H1 (cell line): ENCODE measurements around the gene NCK1. TPM values are rescaled to one million over a fixed set of nuclear protein-coding genes. Genes with fewer than 3 reads are reported as not detected.

Source experiments
- CTCF ChIA-PET: fragments of 300-600 bp; sonication (Branson Sonifier 250); formaldehyde crosslinking; loops from one replicate; lab custom pipeline; 2021; ENCODE audit not compliant: partially characterized antibody; lab: Charles Lee
- POLR2A ChIA-PET: fragments of 300-600 bp; sonication (Branson Sonifier 250); formaldehyde crosslinking; loops from one replicate; lab custom pipeline; 2021; ENCODE audit warnings: inconsistent platforms; ENCODE audit not compliant: partially characterized antibody; lab: Charles Lee
- DNase-seq, 2 experiments: peaks; one replicate each; pipeline versions ENCODE4 v3.0.0 to v3.0.0-alpha.2; 2010 to 2022; ENCODE audit warnings: low spot score in 2 of 2, low read depth in 1 of 2, mixed read lengths in 1 of 2
- FAIRE-seq: peaks from 2 replicates; lab custom pipeline; 2011; peaks lifted over from hg19 to GRCh38; lab: Jason Lieb, UNC
- H2AFZ ChIP-seq: 2 replicates; pipeline ENCODE4 v1.8.1; 2012; ENCODE audit warnings: low read length, inconsistent platforms
- H2AK5ac ChIP-seq: 2 replicates; pipeline ENCODE4 v1.6.1; 2013; ENCODE audit warnings: low read depth, low read length
- H2BK120ac ChIP-seq: replicated peaks from 2 replicates; pipeline ENCODE3; 2013; ENCODE audit warnings: low read depth, low read length, inconsistent platforms
- H2BK12ac ChIP-seq: 2 replicates; pipeline ENCODE4 v1.6.1; 2013; ENCODE audit warnings: low read depth, low read length
- H2BK15ac ChIP-seq: 2 replicates; pipeline ENCODE4 v1.6.1; 2013; ENCODE audit warnings: low read length
- H2BK20ac ChIP-seq: 2 replicates; pipeline ENCODE4 v1.6.1; 2013; ENCODE audit warnings: low read length
- H2BK5ac ChIP-seq: 2 replicates; pipeline ENCODE4 v1.6.1; 2013; ENCODE audit warnings: low read depth, low read length
- H3K14ac ChIP-seq: 2 replicates; pipeline ENCODE4 v1.6.1; 2013; ENCODE audit warnings: inconsistent platforms; ENCODE audit not compliant: insufficient read length
- H3K18ac ChIP-seq: 2 replicates; pipeline ENCODE4 v1.6.1; 2013; ENCODE audit warnings: low read length; ENCODE audit errors: extremely low read depth
- H3K23ac ChIP-seq: 2 replicates; pipeline ENCODE4 v1.6.1; 2013; ENCODE audit warnings: inconsistent platforms; ENCODE audit not compliant: insufficient read length
- H3K23me2 ChIP-seq: 2 replicates; pipeline ENCODE4 v1.6.1; 2013; ENCODE audit warnings: low read depth, low read length
- H3K27ac ChIP-seq: 2 replicates; pipeline ENCODE4 v1.6.1; 2011; ENCODE audit warnings: low read depth, low read length, inconsistent platforms
- H3K27me3 ChIP-seq, 4 experiments: replicated peaks in 1 of 4; 1 replicate in 1 of 4; 2 replicates in 3 of 4; pipeline versions ENCODE4 v1.6.1 to v1.8.1; 2011 to 2013; ENCODE audit warnings: low read length in 3 of 4, mild to moderate bottlenecking in 3 of 4, inconsistent platforms in 2 of 4, mixed read lengths in 2 of 4, moderate library complexity in 1 of 4; ENCODE audit not compliant: control insufficient read depth in 3 of 4, insufficient read depth in 3 of 4; ENCODE audit errors: extremely low read depth in 1 of 4
- H3K36me3 ChIP-seq, 4 experiments: 2 replicates each; pipeline versions ENCODE4 v1.6.1 to v1.8.1; 2011 to 2013; ENCODE audit warnings: mild to moderate bottlenecking in 4 of 4, low read length in 3 of 4, moderate library complexity in 2 of 4, control low read depth in 1 of 4, inconsistent platforms in 1 of 4; ENCODE audit not compliant: insufficient read depth in 4 of 4, control insufficient read depth in 2 of 4
- H3K4ac ChIP-seq: replicated peaks from 2 replicates; pipeline ENCODE3; 2013; ENCODE audit warnings: low read length, low read depth, mixed read lengths, inconsistent platforms; ENCODE audit not compliant: insufficient read length
- H3K4me1 ChIP-seq, 4 experiments: replicated peaks in 1 of 4; 1 replicate in 1 of 4; 2 replicates in 3 of 4; pipeline versions ENCODE4 v1.6.1 to v1.8.1; 2011 to 2013; ENCODE audit warnings: low read length in 3 of 4, inconsistent platforms in 2 of 4, mixed read lengths in 1 of 4; ENCODE audit not compliant: insufficient read depth in 4 of 4, control insufficient read depth in 3 of 4
- H3K4me2 ChIP-seq, 2 experiments: 2 replicates each; pipeline versions ENCODE4 v1.6.1 to v1.8.1; 2011 to 2013; ENCODE audit warnings: low read depth in 2 of 2, low read length in 2 of 2, control low read depth in 1 of 2, inconsistent platforms in 1 of 2, mild to moderate bottlenecking in 1 of 2; ENCODE audit not compliant: insufficient read depth in 1 of 2
- H3K4me3 ChIP-seq, 4 experiments: fragments of 200-600, 300-600 bp in 1 of 4; sonication (generic), shearing (Covaris generic), sonication (Bioruptor Twin) in 1 of 4; 2 replicates each; pipeline versions ENCODE4 v1.5.1 to v1.8.1; 2011 to 2016; ENCODE audit warnings: low read length in 4 of 4, low read depth in 3 of 4, control low read depth in 2 of 4, inconsistent platforms in 2 of 4, mild to moderate bottlenecking in 2 of 4, mixed read lengths in 1 of 4, moderate library complexity in 1 of 4; ENCODE audit not compliant: insufficient read depth in 2 of 4; ENCODE audit errors: extremely low read depth in 1 of 4
- H3K56ac ChIP-seq: replicated peaks from 2 replicates; pipeline ENCODE3; 2013; ENCODE audit warnings: low read depth, mild to moderate bottlenecking, mixed read lengths, low read length, inconsistent platforms; ENCODE audit not compliant: insufficient read length
- H3K79me1 ChIP-seq: 2 replicates; pipeline ENCODE4 v1.6.1; 2013; ENCODE audit warnings: low read depth, low read length, control low read depth
- H3K79me2 ChIP-seq, 2 experiments: 2 replicates each; pipeline versions ENCODE4 v1.6.1 to v1.8.1; 2012 to 2013; ENCODE audit warnings: low read length in 2 of 2, mild to moderate bottlenecking in 2 of 2, inconsistent platforms in 1 of 2; ENCODE audit not compliant: insufficient read depth in 2 of 2, control insufficient read depth in 1 of 2
- H3K9ac ChIP-seq, 4 experiments: replicated peaks in 1 of 4; 1 replicate in 1 of 4; 2 replicates in 3 of 4; pipeline versions ENCODE4 v1.6.1 to v1.8.1; 2011 to 2013; ENCODE audit warnings: low read depth in 3 of 4, low read length in 3 of 4, control low read depth in 2 of 4, mild to moderate bottlenecking in 2 of 4, moderate library complexity in 2 of 4, inconsistent platforms in 1 of 4; ENCODE audit errors: extremely low read depth in 1 of 4
- H3K9me3 ChIP-seq, 2 experiments: 2 replicates each; pipeline versions ENCODE4 v1.6.1 to v1.8.1; 2012 to 2013; ENCODE audit warnings: mild to moderate bottlenecking in 2 of 2, moderate library complexity in 2 of 2, control low read depth in 1 of 2, inconsistent platforms in 1 of 2, low read depth in 1 of 2, low read length in 1 of 2, mixed read lengths in 1 of 2; ENCODE audit not compliant: insufficient read depth in 2 of 2
- H4K20me1 ChIP-seq, 2 experiments: replicated peaks in 1 of 2; 2 replicates each; pipeline versions ENCODE3 to v1.8.1; 2011 to 2013; ENCODE audit warnings: inconsistent platforms in 2 of 2, low read length in 2 of 2, mild to moderate bottlenecking in 1 of 2; ENCODE audit not compliant: insufficient read depth in 2 of 2, control insufficient read depth in 1 of 2
- H4K5ac ChIP-seq: 2 replicates; pipeline ENCODE4 v1.6.1; 2013; ENCODE audit warnings: low read length, low read depth, mixed read lengths, inconsistent platforms; ENCODE audit not compliant: insufficient read length
- H4K8ac ChIP-seq: 2 replicates; pipeline ENCODE4 v1.8.0; 2013; ENCODE audit warnings: mild to moderate bottlenecking, moderate library complexity, low read length, inconsistent platforms; ENCODE audit not compliant: insufficient read depth; ENCODE audit errors: extremely low read depth
- H4K91ac ChIP-seq: replicated peaks from 2 replicates; pipeline ENCODE3; 2013; ENCODE audit warnings: low read length, mixed read lengths, inconsistent platforms; ENCODE audit not compliant: insufficient read length
- EGR1 ChIP-seq: IDR thresholded peaks from 2 replicates; pipeline ENCODE4 v1.6.1; 2011; ENCODE audit warnings: low read depth, low read length, borderline replicate concordance
- RBBP5 ChIP-seq: IDR thresholded peaks from 2 replicates; pipeline ENCODE4 v1.7.1; 2012; ENCODE audit warnings: low read depth, mild to moderate bottlenecking, inconsistent platforms, low read length, moderate library complexity, borderline replicate concordance
- TAF7 ChIP-seq: optimal IDR thresholded peaks from 2 replicates; pipeline ENCODE3; 2011; ENCODE audit warnings: low read depth, mild to moderate bottlenecking, inconsistent platforms, low read length, moderate library complexity, borderline replicate concordance
- WGBS, 2 experiments: shearing (Covaris generic) in 1 of 2; methylation state at CpG; one replicate each; pipeline versions ENCODE4 v1.1.6 to v1.1.7; 2013 to 2015; ENCODE audit warnings: low lambda C conversion rate in 2 of 2, mixed read lengths in 2 of 2, inconsistent platforms in 1 of 2, low coverage in 1 of 2, missing lambda C conversion rate in 1 of 2; ENCODE audit not compliant: insufficient replicate concordance in 2 of 2, insufficient coverage in 1 of 2, insufficient read length in 1 of 2; ENCODE audit errors: extremely low coverage in 1 of 2, missing lambda C conversion rate in 1 of 2; 5-methylcytosine and 5-hydroxymethylcytosine counted together
- polyA plus RNA-seq, 7 experiments: library from polyadenylated mRNA; depleted of rRNA in 3 of 7; stranded (reverse) in 5 of 7; unstranded in 2 of 7; fragments of >200 nt in 5 of 7; fragments of 200-250 nt in 2 of 7; gene quantifications; 1 replicate in 5 of 7; 2 replicates in 1 of 7; 4 replicates in 1 of 7; pipeline versions ENCODE4 v1.2.1 to v1.2.3, GENCODE V29; 2011 to 2013; ENCODE audit warnings: missing spikeins in 2 of 7, mixed read lengths in 2 of 7
- total RNA-seq: library from RNA; stranded (reverse); fragmentation: NEBNext Ultra II Directional; extraction: Animal tissue kit (Norgen Biotek cat#: 25700); gene quantifications from 2 replicates; pipeline ENCODE4 v1.2.1, GENCODE V29; 2021
- TF ChIP-seq, protein P1 (sequence below): IDR thresholded peaks from 2 replicates; pipeline ENCODE4 v1.6.1; 2011; ENCODE audit warnings: low read depth, mild to moderate bottlenecking, low read length; ENCODE audit not compliant: insufficient read depth

The NCK1 gene
- total and polyA plus RNA-seq, 2 of the 8 experiments (the other 6 are each of a cell fraction or from before 2014, with no cell fraction given): 10.0 to 28.5 TPM

GRCh38 chr3:136899622-136900158, 37.7 kb downstream of the NCK1 start:
- Histone ChIP-seq H4K8ac (no peak overlapping the region), H3K9ac (no peak overlapping the region), H2BK5ac (no peak overlapping the region), H3K79me1 (no peaks in the 10 kb centered on the region), H4K20me1 (peaks cover 0 to 3% of the 10 kb centered on the region in 2 experiments), H2AFZ (no peak overlapping the region), H2BK12ac (no peak overlapping the region), H3K27me3 (no peaks in the 10 kb centered on the region), H3K4me3 (no peak overlapping the region), H3K27ac (no peak overlapping the region), H3K79me2 (peaks cover 0 to 94% of the 10 kb centered on the region in 2 experiments; a peak in 2 of 4 replicates), H4K91ac (no peak overlapping the region), H3K23me2 (no peaks in the 10 kb centered on the region), H3K18ac (no peak overlapping the region), H3K14ac (no peak overlapping the region), H4K5ac (no peak overlapping the region), H3K4ac (no peak overlapping the region), H3K4me2 (no peak overlapping the region), H3K4me1 (peaks cover 2 to 7% (median 5%) of the 10 kb centered on the region in 4 experiments; a peak in 3 of 7 replicates), H3K36me3 (peaks cover 0 to 2% (median 0%) of the 10 kb centered on the region in 4 experiments; a peak in 2 of 8 replicates), H2BK120ac (no peak overlapping the region), H3K23ac (no peak overlapping the region), H3K9me3 (no peaks in the 10 kb centered on the region), H3K56ac (no peak overlapping the region), H2BK20ac (no peak overlapping the region), H2BK15ac (no peak overlapping the region), H2AK5ac (peak overlapping the region; percentile 82; the same call in 1 of the 2 replicates)
- POLR2A ChIA-PET: interaction anchor here (1.5 kb wide), 1 partner anchor 10 kb away, joined by 3 read pairs; no protein-coding TSS in a partner anchor
- WGBS, 2 experiments: 83% methylated on average over 2 of the region's 2 CpGs; no CpG with 5 or more reads in 1 of the 2 experiments
- no peak for TF ChIP-seq RBBP5
- TF ChIP-seq TAF7: no peak
- TF ChIP-seq EGR1: no peak
- TF ChIP-seq, protein P1, sequence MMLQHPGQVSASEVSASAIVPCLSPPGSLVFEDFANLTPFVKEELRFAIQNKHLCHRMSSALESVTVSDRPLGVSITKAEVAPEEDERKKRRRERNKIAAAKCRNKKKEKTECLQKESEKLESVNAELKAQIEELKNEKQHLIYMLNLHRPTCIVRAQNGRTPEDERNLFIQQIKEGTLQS: no peak
- no peak for DNase-seq
- CTCF ChIA-PET: interaction anchor here (0.7 kb wide), 1 partner anchor 15 kb away, joined by 3 read pairs; no protein-coding TSS in a partner anchor
- FAIRE-seq: peak; percentile 58
